ENCODE measurements around the gene VAMP5.

DNA sequence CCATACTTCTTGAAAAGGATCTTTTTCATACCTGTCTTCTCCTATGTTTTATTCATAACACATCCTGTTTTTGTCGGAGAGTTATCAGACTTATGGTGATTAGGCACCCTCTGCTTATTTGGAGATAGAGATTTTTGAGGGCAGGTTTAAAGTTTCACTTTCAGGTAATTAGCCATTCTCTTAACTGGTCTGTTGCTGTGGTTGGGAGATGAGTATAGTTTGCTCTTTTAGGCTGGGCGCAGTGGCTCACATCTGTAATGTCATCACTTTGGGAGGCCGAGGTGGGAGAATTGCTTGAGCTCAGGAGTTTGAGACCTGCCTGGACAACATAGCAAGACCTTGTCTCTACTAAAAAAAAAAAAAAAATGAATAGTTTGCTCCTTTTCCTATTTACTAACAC, 58.5 kb downstream of the VAMP5 start:
- TF ChIP-seq, protein P1, sequence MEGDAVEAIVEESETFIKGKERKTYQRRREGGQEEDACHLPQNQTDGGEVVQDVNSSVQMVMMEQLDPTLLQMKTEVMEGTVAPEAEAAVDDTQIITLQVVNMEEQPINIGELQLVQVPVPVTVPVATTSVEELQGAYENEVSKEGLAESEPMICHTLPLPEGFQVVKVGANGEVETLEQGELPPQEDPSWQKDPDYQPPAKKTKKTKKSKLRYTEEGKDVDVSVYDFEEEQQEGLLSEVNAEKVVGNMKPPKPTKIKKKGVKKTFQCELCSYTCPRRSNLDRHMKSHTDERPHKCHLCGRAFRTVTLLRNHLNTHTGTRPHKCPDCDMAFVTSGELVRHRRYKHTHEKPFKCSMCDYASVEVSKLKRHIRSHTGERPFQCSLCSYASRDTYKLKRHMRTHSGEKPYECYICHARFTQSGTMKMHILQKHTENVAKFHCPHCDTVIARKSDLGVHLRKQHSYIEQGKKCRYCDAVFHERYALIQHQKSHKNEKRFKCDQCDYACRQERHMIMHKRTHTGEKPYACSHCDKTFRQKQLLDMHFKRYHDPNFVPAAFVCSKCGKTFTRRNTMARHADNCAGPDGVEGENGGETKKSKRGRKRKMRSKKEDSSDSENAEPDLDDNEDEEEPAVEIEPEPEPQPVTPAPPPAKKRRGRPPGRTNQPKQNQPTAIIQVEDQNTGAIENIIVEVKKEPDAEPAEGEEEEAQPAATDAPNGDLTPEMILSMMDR (IDR thresholded peaks at IDR 0.05): no peak
- no peak for TF ChIP-seq POLR2A (IDR thresholded peaks at IDR 0.05)
